Suprapubic skin (tissue), 3 donors: Measurements from ENCODE around the gene ACSL6.

ENCODE experiments used
- EP300 ChIP-seq: sonication (generic); formaldehyde crosslinking; IDR thresholded peaks from one replicate; pipeline ENCODE4 v1.6.1; 2017; ENCODE audit warnings: antibody characterized with exemption
- TF ChIP-seq, protein P1 (sequence below), 2 donors: fragments of 200-600 bp in 1 of 2; fragments of 450-650 bp in 1 of 2; sonication (generic) in 1 of 2; IDR thresholded peaks; one replicate each; pipeline ENCODE4 v1.5.1; 2016 to 2019; ENCODE audit warnings: antibody characterized with exemption in 2 of 2, mild to moderate bottlenecking in 1 of 2, moderate library complexity in 1 of 2

DNA sequence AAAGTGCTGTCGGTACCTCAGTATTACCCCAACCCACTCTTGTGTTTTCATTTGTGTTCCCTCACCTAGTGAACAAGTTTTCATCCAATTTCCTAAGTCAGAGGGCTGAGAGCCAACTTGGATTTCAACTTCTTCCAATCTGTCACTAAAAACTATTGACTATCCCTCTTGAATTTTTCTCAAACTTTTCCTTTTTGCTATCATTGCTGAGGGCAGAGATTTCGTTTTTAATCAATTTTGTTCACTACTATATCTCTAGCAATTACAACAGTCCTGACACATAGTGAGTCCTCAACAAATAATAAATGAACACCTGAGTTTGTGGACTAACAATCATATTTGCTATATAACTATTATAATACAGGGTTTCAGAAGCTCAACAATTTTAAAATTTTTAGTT lies 95.0 kb downstream of the ACSL6 start:
- TF ChIP-seq, protein P1, sequence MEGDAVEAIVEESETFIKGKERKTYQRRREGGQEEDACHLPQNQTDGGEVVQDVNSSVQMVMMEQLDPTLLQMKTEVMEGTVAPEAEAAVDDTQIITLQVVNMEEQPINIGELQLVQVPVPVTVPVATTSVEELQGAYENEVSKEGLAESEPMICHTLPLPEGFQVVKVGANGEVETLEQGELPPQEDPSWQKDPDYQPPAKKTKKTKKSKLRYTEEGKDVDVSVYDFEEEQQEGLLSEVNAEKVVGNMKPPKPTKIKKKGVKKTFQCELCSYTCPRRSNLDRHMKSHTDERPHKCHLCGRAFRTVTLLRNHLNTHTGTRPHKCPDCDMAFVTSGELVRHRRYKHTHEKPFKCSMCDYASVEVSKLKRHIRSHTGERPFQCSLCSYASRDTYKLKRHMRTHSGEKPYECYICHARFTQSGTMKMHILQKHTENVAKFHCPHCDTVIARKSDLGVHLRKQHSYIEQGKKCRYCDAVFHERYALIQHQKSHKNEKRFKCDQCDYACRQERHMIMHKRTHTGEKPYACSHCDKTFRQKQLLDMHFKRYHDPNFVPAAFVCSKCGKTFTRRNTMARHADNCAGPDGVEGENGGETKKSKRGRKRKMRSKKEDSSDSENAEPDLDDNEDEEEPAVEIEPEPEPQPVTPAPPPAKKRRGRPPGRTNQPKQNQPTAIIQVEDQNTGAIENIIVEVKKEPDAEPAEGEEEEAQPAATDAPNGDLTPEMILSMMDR (IDR thresholded peaks at IDR 0.05), result no peak
- no peak for TF ChIP-seq EP300
